DOHH2 (cell line): ENCODE results near the gene RRAS.
A peak's percentile ranks its signal among the peaks of the same experiment; 100 is the strongest.

ENCODE experiments used
- H3F3A ChIP-seq: fragments of 200-600 bp; sonication (generic), shearing (Covaris generic); 2 replicates; pipeline ENCODE4 v1.6.0; 2016; ENCODE audit warnings: antibody characterized with exemption, mild to moderate bottlenecking; ENCODE audit not compliant: control insufficient read depth, insufficient read depth
- H3K27ac ChIP-seq: fragments of 200-600 bp; sonication (generic); 2 replicates; pipeline ENCODE4 v1.5.1; 2014; ENCODE audit warnings: low read depth, mild to moderate bottlenecking, low read length, moderate library complexity
- H3K27me3 ChIP-seq: fragments of 200-600 bp; sonication (generic); 2 replicates; pipeline ENCODE4 v1.6.1; 2014; ENCODE audit warnings: mild to moderate bottlenecking, low read length, mixed read lengths; ENCODE audit not compliant: control insufficient read depth
- H3K36me3 ChIP-seq: fragments of 200-600 bp; sonication (generic); 2 replicates; pipeline ENCODE4 v1.6.1; 2014; ENCODE audit warnings: mild to moderate bottlenecking, low read length, moderate library complexity, mixed read lengths; ENCODE audit not compliant: control insufficient read depth
- H3K4me1 ChIP-seq: fragments of 200-600 bp; sonication (generic); 2 replicates; pipeline ENCODE4 v1.6.1; 2014; ENCODE audit warnings: mild to moderate bottlenecking, low read length, mixed read lengths; ENCODE audit not compliant: control insufficient read depth
- H3K4me2 ChIP-seq: fragments of 200-600 bp; sonication (generic); 2 replicates; pipeline ENCODE4 v1.6.0; 2014; ENCODE audit warnings: mild to moderate bottlenecking, low read length, moderate library complexity
- H3K4me3 ChIP-seq: fragments of 200-600 bp; sonication (generic); 2 replicates; pipeline ENCODE4 v1.5.1; 2014; ENCODE audit warnings: mild to moderate bottlenecking, low read length, mixed read lengths
- H3K79me2 ChIP-seq: fragments of 200-600 bp; sonication (generic); 2 replicates; pipeline ENCODE4 v1.6.1; 2014; ENCODE audit warnings: mild to moderate bottlenecking, low read length, mixed read lengths; ENCODE audit not compliant: control insufficient read depth
- H3K9me2 ChIP-seq: fragments of 200-600 bp; sonication (generic); replicated peaks from 2 replicates; pipeline ENCODE4 v1.6.1; 2014; ENCODE audit warnings: mild to moderate bottlenecking, low read length, mixed read lengths; ENCODE audit not compliant: control insufficient read depth
- H3K9me3 ChIP-seq: fragments of 200-600 bp; sonication (generic); 2 replicates; pipeline ENCODE4 v1.6.1; 2014; ENCODE audit warnings: antibody characterized with exemption, low read length, mixed read lengths; ENCODE audit not compliant: control insufficient read depth, insufficient read depth
- H4K20me1 ChIP-seq: fragments of 200-600 bp; sonication (generic); 2 replicates; pipeline ENCODE4 v1.6.0; 2014; ENCODE audit warnings: low read depth, mild to moderate bottlenecking, antibody characterized with exemption, low read length, moderate library complexity; ENCODE audit not compliant: control insufficient read depth, insufficient read depth
- EZH2phosphoT487 ChIP-seq: fragments of 200-600 bp; sonication (generic); IDR thresholded peaks from 2 replicates; pipeline ENCODE4 v1.6.1; 2017; ENCODE audit warnings: borderline replicate concordance, mild to moderate bottlenecking, antibody characterized with exemption, low read length, moderate library complexity, mixed read lengths
- TF ChIP-seq, protein P1 (sequence below): fragments of 200-600 bp; sonication (generic); IDR thresholded peaks from one replicate; pipeline ENCODE4 v1.5.1; 2014; ENCODE audit warnings: antibody characterized with exemption, mild to moderate bottlenecking, low read depth, low read length; ENCODE audit not compliant: poor library complexity, severe bottlenecking

RRAS gene

DNA sequence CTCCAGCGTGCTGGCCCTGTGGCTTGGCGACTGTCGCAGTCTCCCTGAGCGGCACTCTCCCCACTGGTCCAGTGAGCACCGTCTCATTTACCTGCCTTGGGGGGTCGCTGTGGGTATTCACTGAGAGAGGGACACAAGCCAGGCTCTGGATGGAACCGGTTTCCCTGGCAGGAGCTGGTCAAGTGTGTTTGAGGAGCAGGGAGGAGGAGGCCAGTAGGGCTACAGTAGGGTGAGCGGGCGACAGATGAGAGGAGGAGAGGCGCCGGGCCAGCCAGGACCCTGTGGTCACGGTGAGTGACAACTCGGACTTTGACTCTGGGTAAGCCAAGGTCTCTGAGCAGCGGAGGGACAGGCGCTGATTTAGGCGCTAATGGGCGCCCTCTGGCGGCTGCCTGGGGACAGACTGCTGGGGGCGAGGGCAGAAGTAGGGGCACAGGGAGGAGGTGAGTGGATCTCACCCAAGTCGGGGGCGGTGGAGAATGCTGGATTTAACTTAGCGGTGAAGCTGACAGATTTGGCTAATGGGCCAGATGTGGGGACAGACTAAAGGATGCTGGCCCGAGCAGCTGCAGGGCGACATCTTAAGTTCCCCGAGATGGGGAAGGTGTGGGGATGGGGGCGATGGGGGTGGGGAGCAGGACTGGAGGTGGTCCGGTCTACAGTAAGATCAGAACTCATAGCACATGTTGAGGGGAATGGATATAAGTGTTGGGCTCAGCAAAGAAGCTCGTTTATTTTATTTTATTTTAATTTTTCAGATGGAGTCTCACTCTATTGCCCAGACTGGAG, 32.4 kb upstream of the RRAS start:
- Histone ChIP-seq H3F3A (peaks cover 25% of the 10 kb centered on the region), H3K4me1 (peaks cover 47% of the 10 kb centered on the region), H3K9me3 (no peaks in the 10 kb centered on the region), H3K27me3 (no peaks in the 10 kb centered on the region), H3K79me2 (peaks cover 14% of the 10 kb centered on the region), H3K36me3 (peaks cover 44% of the 10 kb centered on the region), H3K4me2 (peak overlapping the region; percentile 74), H3K27ac (peak overlapping the region; percentile 96), H3K9me2 (no peaks in the 10 kb centered on the region), H4K20me1 (no peaks in the 10 kb centered on the region), H3K4me3 (peak overlapping the region; percentile 65)
- TF ChIP-seq EZH2phosphoT487: no peak
- TF ChIP-seq, protein P1, sequence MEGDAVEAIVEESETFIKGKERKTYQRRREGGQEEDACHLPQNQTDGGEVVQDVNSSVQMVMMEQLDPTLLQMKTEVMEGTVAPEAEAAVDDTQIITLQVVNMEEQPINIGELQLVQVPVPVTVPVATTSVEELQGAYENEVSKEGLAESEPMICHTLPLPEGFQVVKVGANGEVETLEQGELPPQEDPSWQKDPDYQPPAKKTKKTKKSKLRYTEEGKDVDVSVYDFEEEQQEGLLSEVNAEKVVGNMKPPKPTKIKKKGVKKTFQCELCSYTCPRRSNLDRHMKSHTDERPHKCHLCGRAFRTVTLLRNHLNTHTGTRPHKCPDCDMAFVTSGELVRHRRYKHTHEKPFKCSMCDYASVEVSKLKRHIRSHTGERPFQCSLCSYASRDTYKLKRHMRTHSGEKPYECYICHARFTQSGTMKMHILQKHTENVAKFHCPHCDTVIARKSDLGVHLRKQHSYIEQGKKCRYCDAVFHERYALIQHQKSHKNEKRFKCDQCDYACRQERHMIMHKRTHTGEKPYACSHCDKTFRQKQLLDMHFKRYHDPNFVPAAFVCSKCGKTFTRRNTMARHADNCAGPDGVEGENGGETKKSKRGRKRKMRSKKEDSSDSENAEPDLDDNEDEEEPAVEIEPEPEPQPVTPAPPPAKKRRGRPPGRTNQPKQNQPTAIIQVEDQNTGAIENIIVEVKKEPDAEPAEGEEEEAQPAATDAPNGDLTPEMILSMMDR: peak; percentile 98

DNA sequence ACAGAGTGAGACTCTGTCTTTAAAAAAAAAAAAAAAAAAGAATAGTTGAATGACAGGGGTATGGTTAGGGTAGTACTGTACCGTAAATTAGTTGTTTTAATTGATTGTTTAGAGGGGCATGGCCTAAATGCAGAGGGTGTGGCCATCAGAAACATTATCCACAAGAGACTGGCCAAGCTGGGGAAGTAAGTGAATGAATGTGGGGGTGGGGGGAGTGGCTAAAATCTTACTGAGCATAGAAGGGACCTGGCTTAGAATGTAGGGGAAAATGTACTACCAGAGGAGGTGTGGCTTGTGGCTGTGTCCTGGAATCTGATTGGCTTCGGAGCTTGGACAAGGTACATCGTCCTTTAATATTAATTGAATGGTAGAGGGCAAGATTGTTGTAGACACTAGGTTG, 29.6 kb upstream of the RRAS start:
- H3K9me3 ChIP-seq: no peaks in the 10 kb centered on the region
- H3F3A ChIP-seq: peaks cover 18% of the 10 kb centered on the region
- peaks cover 51% of the 10 kb centered on the region for H3K36me3 ChIP-seq
- peaks cover 47% of the 10 kb centered on the region for H3K4me1 ChIP-seq
- no peaks in the 10 kb centered on the region for H4K20me1 ChIP-seq
- H3K4me2 ChIP-seq: no peak overlapping the region
- no peak overlapping the region for H3K27ac ChIP-seq
- H3K79me2 ChIP-seq: peaks cover 36% of the 10 kb centered on the region
- H3K4me3 ChIP-seq: no peak overlapping the region
- no peaks in the 10 kb centered on the region for H3K9me2 ChIP-seq
- no peaks in the 10 kb centered on the region for H3K27me3 ChIP-seq
- TF ChIP-seq, protein P1: no peak
- TF ChIP-seq EZH2phosphoT487: no peak

DNA sequence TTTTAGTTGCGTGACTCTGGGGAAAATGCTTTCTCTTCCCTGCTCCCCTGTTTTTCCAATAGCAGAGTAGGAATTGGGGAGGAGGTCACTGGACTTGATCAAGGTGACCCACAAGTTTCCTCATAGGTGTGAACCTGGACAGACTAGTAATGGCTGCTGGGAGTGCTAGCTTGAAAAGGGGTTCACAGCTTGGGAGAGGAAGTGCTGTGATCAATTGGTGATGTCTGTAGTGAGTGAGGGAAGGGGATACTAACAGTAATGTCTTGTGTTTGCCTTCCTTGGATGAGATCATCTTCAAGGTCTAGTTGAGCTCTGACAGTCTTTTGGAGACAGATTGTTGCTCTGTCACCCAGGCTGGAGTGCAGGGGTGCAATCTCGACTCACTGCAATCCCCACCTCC, 27.5 kb upstream of the RRAS start:
- peak overlapping the region; percentile 82 for H3K4me3 ChIP-seq
- H3K4me1 ChIP-seq: peaks cover 38% of the 10 kb centered on the region
- H3K79me2 ChIP-seq: peaks cover 57% of the 10 kb centered on the region
- H3F3A ChIP-seq: peaks cover 3% of the 10 kb centered on the region
- peak overlapping the region; percentile 83 for H3K4me2 ChIP-seq
- H4K20me1 ChIP-seq: peaks cover 4% of the 10 kb centered on the region
- no peak overlapping the region for H3K27ac ChIP-seq
- H3K27me3 ChIP-seq: no peaks in the 10 kb centered on the region
- no peaks in the 10 kb centered on the region for H3K9me2 ChIP-seq
- no peaks in the 10 kb centered on the region for H3K9me3 ChIP-seq
- TF ChIP-seq, protein P1: no peak
- no peak for TF ChIP-seq EZH2phosphoT487
- peaks cover 55% of the 10 kb centered on the region for H3K36me3 ChIP-seq
